LNCaP clone FGC (cell line): ENCODE data around the gene RHEB.

ENCODE experiments used
- DNase-seq: peaks from one replicate; pipeline ENCODE4 v3.0.0-alpha.2; 2011; ENCODE audit warnings: low read depth
- H3K4me3 ChIP-seq: 2 replicates; pipeline ENCODE4 v1.5.1; 2011; ENCODE audit warnings: mild to moderate bottlenecking, low read depth, low read length, control low read depth
- CTCF ChIP-seq: IDR thresholded peaks from 2 replicates; pipeline ENCODE4 v1.5.1; 2012; ENCODE audit warnings: mild to moderate bottlenecking; ENCODE audit not compliant: control insufficient read depth, insufficient read depth; ENCODE audit errors: extremely low read depth

RHEB gene

GRCh38 chr7:151449990-151450389 is 69.7 kb downstream of the RHEB start:
- no peak for TF ChIP-seq CTCF

GRCh38 chr7:151448261-151449252 is 71.1 kb downstream of the RHEB start:
- no peak for DNase-seq
- peak overlapping the region; percentile 43 for H3K4me3 ChIP-seq
- TF ChIP-seq CTCF = peak; percentile 78

More at GRCh38 chr7:151449990-151450389, 69.7 kb downstream of the RHEB start:
- no peak overlapping the region for H3K4me3 ChIP-seq
- no peak for DNase-seq

GRCh38 chr7:151447901-151448260 is 71.8 kb downstream of the RHEB start:
- no peak overlapping the region for H3K4me3 ChIP-seq
- no peak for TF ChIP-seq CTCF
- DNase-seq = no peak

- no peak overlapping the region for H3K4me3 ChIP-seq
- TF ChIP-seq CTCF = no peak
These were observed 72.4 kb downstream of the RHEB start for GRCh38 chr7:151447312-151447711.

GRCh38 chr7:151446412-151446811 is 73.3 kb downstream of the RHEB start:
- no peak for TF ChIP-seq CTCF
- no peak overlapping the region for H3K4me3 ChIP-seq
- no peak for DNase-seq

More at GRCh38 chr7:151447312-151447711, 72.4 kb downstream of the RHEB start:
- DNase-seq = no peak

- DNase-seq = no peak
- TF ChIP-seq CTCF = no peak
- H3K4me3 ChIP-seq = no peak overlapping the region
These were observed 75.1 kb downstream of the RHEB start for GRCh38 chr7:151444632-151445031.
